ENCODE measurements around the gene L2HGDH.

GRCh38 chr14:50340963-50341362, 28.9 kb upstream of the L2HGDH start:
- TF ChIP-seq CTCF (IDR thresholded peaks at IDR 0.05; ENCODE audit: insufficient read depth, low read length) (no peak), GABPA (IDR thresholded peaks at IDR 0.05; ENCODE audit: low read depth) (no peak), REST (IDR thresholded peaks at IDR 0.05; ENCODE audit: insufficient replicate concordance, low read depth) (no peak), POLR2AphosphoS5 (IDR thresholded peaks at IDR 0.05; ENCODE audit: low read depth) (no peak), SPI1 (IDR thresholded peaks at IDR 0.05; ENCODE audit: borderline replicate concordance, low read depth) (no peak)
